Measurements from ENCODE around the gene WWOX. TPM values are rescaled to one million over a fixed set of nuclear protein-coding genes. Genes with fewer than 3 reads are reported as not detected.

Gene WWOX
- total and polyA plus RNA-seq, 2 donors (not counting 1 experiment from before 2014, with no cell fraction given): 10.5 to 42.3 TPM

DNA sequence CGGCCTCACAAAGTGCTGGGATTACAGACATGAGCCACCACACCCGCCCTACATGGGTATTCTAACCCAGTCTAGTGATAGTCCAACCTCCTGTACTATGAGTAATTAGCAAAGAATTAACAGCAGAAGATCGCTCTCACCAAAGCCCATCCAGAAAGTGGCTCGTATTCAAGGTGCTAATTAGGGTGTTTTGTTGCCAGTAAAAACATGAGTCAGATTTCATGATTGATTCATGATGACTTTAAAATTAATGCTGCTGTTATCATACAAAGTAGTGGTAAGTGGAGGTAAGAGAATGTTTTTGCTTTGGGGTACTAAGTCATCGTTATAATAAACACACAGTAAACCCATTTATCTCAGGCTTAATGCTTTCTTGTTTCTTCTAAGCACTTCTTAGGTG, 428.8 kb downstream of the WWOX start:
- TF ChIP-seq, protein P1, sequence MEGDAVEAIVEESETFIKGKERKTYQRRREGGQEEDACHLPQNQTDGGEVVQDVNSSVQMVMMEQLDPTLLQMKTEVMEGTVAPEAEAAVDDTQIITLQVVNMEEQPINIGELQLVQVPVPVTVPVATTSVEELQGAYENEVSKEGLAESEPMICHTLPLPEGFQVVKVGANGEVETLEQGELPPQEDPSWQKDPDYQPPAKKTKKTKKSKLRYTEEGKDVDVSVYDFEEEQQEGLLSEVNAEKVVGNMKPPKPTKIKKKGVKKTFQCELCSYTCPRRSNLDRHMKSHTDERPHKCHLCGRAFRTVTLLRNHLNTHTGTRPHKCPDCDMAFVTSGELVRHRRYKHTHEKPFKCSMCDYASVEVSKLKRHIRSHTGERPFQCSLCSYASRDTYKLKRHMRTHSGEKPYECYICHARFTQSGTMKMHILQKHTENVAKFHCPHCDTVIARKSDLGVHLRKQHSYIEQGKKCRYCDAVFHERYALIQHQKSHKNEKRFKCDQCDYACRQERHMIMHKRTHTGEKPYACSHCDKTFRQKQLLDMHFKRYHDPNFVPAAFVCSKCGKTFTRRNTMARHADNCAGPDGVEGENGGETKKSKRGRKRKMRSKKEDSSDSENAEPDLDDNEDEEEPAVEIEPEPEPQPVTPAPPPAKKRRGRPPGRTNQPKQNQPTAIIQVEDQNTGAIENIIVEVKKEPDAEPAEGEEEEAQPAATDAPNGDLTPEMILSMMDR (IDR thresholded peaks at IDR 0.05): no peak
- no peak for TF ChIP-seq EZH2 (IDR thresholded peaks at IDR 0.05; ENCODE audit: borderline replicate concordance, insufficient read depth, low read depth, low read length, poor library complexity, severe bottlenecking)
- Histone ChIP-seq H3K27ac (ENCODE audit: low read length in 2 of 2) (no peak overlapping the region), H3K36me3 (replicated peaks in 1 of 2; ENCODE audit: control extremely low read depth in 1 of 2, control insufficient read depth in 1 of 2, extremely low read depth in 1 of 2, insufficient read depth in 2 of 2, low read length in 1 of 2) (no peaks in the 10 kb centered on the region), H4K20me1 (ENCODE audit: control insufficient read depth, insufficient read depth, low read length, poor library complexity, severe bottlenecking) (no peaks in the 10 kb centered on the region), H3K9me3 (ENCODE audit: control extremely low read depth in 1 of 3, control insufficient read depth in 2 of 3, insufficient read depth in 1 of 3, low read length in 2 of 3) (no peaks in the 10 kb centered on the region), H2AFZ (ENCODE audit: insufficient read depth, low read depth, low read length, poor library complexity, severe bottlenecking) (no peak overlapping the region), H3K79me2 (ENCODE audit: control insufficient read depth, insufficient read depth, low read length) (no peaks in the 10 kb centered on the region), H3K4me3 (ENCODE audit: control extremely low read depth in 1 of 5, extremely low read depth in 1 of 5, insufficient read depth in 1 of 5, low read depth in 2 of 5, low read length in 4 of 5) (no peak overlapping the region), H3K4me1 (ENCODE audit: control insufficient read depth in 2 of 2, insufficient read depth in 2 of 2, low read length in 2 of 2) (peaks cover 0 to 1% of the 10 kb centered on the region in 2 donors), H3K27me3 (replicated peaks in 1 of 4; ENCODE audit: control extremely low read depth in 1 of 4, control insufficient read depth in 3 of 4, insufficient read depth in 4 of 4, low read length in 3 of 4) (no peaks in the 10 kb centered on the region), H3K4me2 (replicated peaks; ENCODE audit: low read depth, low read length, poor library complexity, severe bottlenecking) (no peak overlapping the region), H3K9ac (ENCODE audit: low read length) (no peak overlapping the region)
- H3K4me1 Mint-ChIP-seq: peaks cover 6% of the 10 kb centered on the region
- no peak overlapping the region for H3K27ac Mint-ChIP-seq
- intact Hi-C loops (cut with micrococcal nuclease): no loop called here
- ChIA-PET CTCF (no interaction called here), POLR2A (no interaction called here)
- no peaks in the 10 kb centered on the region for H3K9me3 Mint-ChIP-seq (ENCODE audit: insufficient read depth)
- H3K27me3 Mint-ChIP-seq: no peaks in the 10 kb centered on the region
- DNase-seq (no peak), ATAC-seq (ENCODE audit: low read depth) (no peak)
- WGBS (ENCODE audit: insufficient coverage): no CpG with 5 or more reads among the region's 5 CpGs
- H3K4me3 Mint-ChIP-seq: no peak overlapping the region

DNA sequence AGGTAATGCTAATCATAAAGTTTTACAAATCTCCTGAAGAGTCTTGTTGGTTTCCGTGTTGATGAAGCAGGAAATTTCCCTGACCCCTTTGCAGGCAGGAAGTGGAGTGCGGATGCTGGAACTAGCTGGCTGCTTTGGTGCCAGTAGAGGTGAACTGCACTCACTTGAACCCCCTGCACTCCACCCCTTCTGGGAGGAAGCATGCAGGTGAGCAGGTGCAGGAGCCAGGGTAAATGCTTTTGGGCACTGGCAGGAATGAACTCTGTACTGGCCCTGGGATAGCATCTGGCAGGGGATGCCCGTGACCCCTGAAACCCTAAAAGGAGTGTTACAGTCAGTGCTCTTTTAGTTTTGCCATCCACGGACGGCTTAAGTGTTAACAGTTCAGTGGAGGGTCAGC, 430.4 kb downstream of the WWOX start:
- CTCF ChIA-PET: no interaction called here

More for the DNA sequence above, 430.4 kb downstream of the WWOX start:
- no peaks in the 10 kb centered on the region for H3K27me3 ChIP-seq (replicated peaks in 1 of 4; ENCODE audit: control extremely low read depth in 1 of 4, control insufficient read depth in 3 of 4, insufficient read depth in 4 of 4, low read length in 3 of 4)
- POLR2A ChIA-PET: no interaction called here
- no peaks in the 10 kb centered on the region for H4K20me1 ChIP-seq (ENCODE audit: control insufficient read depth, insufficient read depth, low read length, poor library complexity, severe bottlenecking)
- no peaks in the 10 kb centered on the region for H3K36me3 ChIP-seq (replicated peaks in 1 of 2; ENCODE audit: control extremely low read depth in 1 of 2, control insufficient read depth in 1 of 2, extremely low read depth in 1 of 2, insufficient read depth in 2 of 2, low read length in 1 of 2)
- no peaks in the 10 kb centered on the region for H3K4me1 Mint-ChIP-seq
- no peak overlapping the region for H3K9ac ChIP-seq (ENCODE audit: low read length)
- intact Hi-C loops (cut with micrococcal nuclease): no loop called here
- H3K4me3 ChIP-seq (ENCODE audit: control extremely low read depth in 1 of 5, extremely low read depth in 1 of 5, insufficient read depth in 1 of 5, low read depth in 2 of 5, low read length in 4 of 5): no peak overlapping the region
- no peaks in the 10 kb centered on the region for H3K27me3 Mint-ChIP-seq
- H3K27ac ChIP-seq (ENCODE audit: low read length in 2 of 2): no peak overlapping the region
- WGBS (ENCODE audit: insufficient coverage): 85% methylated on average over 5 of the region's 5 CpGs
- no peaks in the 10 kb centered on the region for H3K9me3 ChIP-seq (ENCODE audit: control extremely low read depth in 1 of 3, control insufficient read depth in 2 of 3, insufficient read depth in 1 of 3, low read length in 2 of 3)
- no peak for DNase-seq
- H2AFZ ChIP-seq (ENCODE audit: insufficient read depth, low read depth, low read length, poor library complexity, severe bottlenecking): no peak overlapping the region
- H3K27ac Mint-ChIP-seq: no peak overlapping the region
- H3K9me3 Mint-ChIP-seq (ENCODE audit: insufficient read depth): no peaks in the 10 kb centered on the region
- H3K4me1 ChIP-seq (ENCODE audit: control insufficient read depth in 2 of 2, insufficient read depth in 2 of 2, low read length in 2 of 2): no peaks in the 10 kb centered on the region
- no peak overlapping the region for H3K4me3 Mint-ChIP-seq
- H3K79me2 ChIP-seq (ENCODE audit: control insufficient read depth, insufficient read depth, low read length): no peaks in the 10 kb centered on the region
- no peak for TF ChIP-seq EZH2 (IDR thresholded peaks at IDR 0.05; ENCODE audit: borderline replicate concordance, insufficient read depth, low read depth, low read length, poor library complexity, severe bottlenecking)
- TF ChIP-seq, protein P1 (IDR thresholded peaks at IDR 0.05): no peak
- no peak for ATAC-seq (ENCODE audit: low read depth)
- no peak overlapping the region for H3K4me2 ChIP-seq (replicated peaks; ENCODE audit: low read depth, low read length, poor library complexity, severe bottlenecking)
